ENCODE data around the gene SERPINB7.
A peak's percentile ranks its signal among the peaks of the same experiment; 100 is the strongest.

SERPINB7 gene

DNA sequence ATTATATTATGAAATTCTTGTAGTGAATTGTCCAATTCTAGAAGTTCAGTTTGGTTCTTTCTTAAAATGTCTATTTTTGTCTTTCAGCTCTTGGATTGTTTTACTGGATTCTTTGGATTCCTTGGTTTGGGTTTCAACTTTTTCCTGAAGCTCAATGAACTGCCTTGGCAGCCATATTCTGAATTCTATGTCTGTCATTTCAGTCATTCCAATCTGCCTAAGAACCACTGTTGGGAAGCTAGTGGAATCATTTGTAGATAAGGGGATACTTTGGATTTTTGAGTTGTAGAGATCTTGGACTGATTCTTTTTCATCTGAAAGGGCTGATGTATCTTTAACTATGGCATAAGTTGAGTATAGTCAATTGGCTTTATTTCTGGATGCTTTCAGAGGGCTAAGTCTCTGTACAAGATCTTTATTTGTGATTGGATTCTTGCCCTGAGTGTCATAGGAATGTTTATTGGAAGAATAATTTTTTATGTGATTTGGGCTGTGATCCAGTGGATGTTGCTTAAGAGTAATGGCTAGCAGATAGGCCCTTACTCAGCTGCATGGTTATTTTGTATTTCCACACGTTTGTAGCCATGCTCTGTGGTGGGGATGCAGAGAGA, 42.3 kb downstream of the SERPINB7 start:
- TF ChIP-seq, protein P1, sequence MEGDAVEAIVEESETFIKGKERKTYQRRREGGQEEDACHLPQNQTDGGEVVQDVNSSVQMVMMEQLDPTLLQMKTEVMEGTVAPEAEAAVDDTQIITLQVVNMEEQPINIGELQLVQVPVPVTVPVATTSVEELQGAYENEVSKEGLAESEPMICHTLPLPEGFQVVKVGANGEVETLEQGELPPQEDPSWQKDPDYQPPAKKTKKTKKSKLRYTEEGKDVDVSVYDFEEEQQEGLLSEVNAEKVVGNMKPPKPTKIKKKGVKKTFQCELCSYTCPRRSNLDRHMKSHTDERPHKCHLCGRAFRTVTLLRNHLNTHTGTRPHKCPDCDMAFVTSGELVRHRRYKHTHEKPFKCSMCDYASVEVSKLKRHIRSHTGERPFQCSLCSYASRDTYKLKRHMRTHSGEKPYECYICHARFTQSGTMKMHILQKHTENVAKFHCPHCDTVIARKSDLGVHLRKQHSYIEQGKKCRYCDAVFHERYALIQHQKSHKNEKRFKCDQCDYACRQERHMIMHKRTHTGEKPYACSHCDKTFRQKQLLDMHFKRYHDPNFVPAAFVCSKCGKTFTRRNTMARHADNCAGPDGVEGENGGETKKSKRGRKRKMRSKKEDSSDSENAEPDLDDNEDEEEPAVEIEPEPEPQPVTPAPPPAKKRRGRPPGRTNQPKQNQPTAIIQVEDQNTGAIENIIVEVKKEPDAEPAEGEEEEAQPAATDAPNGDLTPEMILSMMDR (IDR thresholded peaks at IDR 0.05; ENCODE audit: low read depth, low read length) = no peak
- Histone ChIP-seq H3K9me3 (ENCODE audit: severe bottlenecking) (no peaks in the 10 kb centered on the region), H3K27ac (no peak overlapping the region), H3K4me3 (ENCODE audit: low read depth, low read length) (no peak overlapping the region), H3K27me3 (ENCODE audit: insufficient read depth, low read depth, severe bottlenecking) (no peaks in the 10 kb centered on the region), H3K36me3 (no peaks in the 10 kb centered on the region)
- no peak for DNase-seq

- Histone ChIP-seq H3K27me3 (ENCODE audit: insufficient read depth, low read depth, severe bottlenecking) (no peaks in the 10 kb centered on the region), H3K4me3 (ENCODE audit: low read depth, low read length) (no peak overlapping the region), H3K27ac (no peak overlapping the region), H3K36me3 (no peaks in the 10 kb centered on the region), H3K9me3 (ENCODE audit: severe bottlenecking) (no peaks in the 10 kb centered on the region)
- no peak for DNase-seq
- TF ChIP-seq, protein P1 (IDR thresholded peaks at IDR 0.05; ENCODE audit: low read depth, low read length) = no peak
These were observed 43.0 kb downstream of the SERPINB7 start for GRCh38 chr18:63818212-63818611.

DNA sequence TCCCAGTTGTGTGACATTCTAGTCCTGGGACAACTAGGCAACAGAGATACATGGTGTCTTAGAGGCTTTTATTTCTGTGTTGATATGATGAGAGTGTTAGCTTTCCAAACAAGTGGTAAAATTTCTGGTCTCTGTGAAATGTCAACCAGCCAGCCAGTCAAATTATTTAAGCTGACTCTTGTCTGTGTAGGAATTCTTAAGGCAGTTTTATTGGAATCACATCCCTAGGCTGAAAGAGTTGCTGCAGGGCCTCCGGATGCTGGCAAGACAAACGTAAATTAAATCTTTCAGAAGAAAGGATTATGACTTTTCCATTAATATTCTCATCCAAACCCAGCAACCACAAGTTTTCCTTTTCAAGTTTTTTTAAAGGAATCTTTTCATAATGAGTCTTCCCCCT, 44.6 kb downstream of the SERPINB7 start:
- no peak for DNase-seq
- no peaks in the 10 kb centered on the region for H3K9me3 ChIP-seq (ENCODE audit: severe bottlenecking)
- no peak overlapping the region for H3K27ac ChIP-seq
- no peaks in the 10 kb centered on the region for H3K36me3 ChIP-seq
- TF ChIP-seq, protein P1 (IDR thresholded peaks at IDR 0.05; ENCODE audit: low read depth, low read length) = no peak
- no peak overlapping the region for H3K4me3 ChIP-seq (ENCODE audit: low read depth, low read length)
- no peaks in the 10 kb centered on the region for H3K27me3 ChIP-seq (ENCODE audit: insufficient read depth, low read depth, severe bottlenecking)

GRCh38 chr18:63820694-63821093, 45.5 kb downstream of the SERPINB7 start:
- H3K36me3 ChIP-seq = no peaks in the 10 kb centered on the region
- TF ChIP-seq, protein P1 (IDR thresholded peaks at IDR 0.05; ENCODE audit: low read depth, low read length) = no peak
- no peaks in the 10 kb centered on the region for H3K27me3 ChIP-seq (ENCODE audit: insufficient read depth, low read depth, severe bottlenecking)
- no peak for DNase-seq
- H3K9me3 ChIP-seq (ENCODE audit: severe bottlenecking) = no peaks in the 10 kb centered on the region
- H3K27ac ChIP-seq = no peak overlapping the region
- H3K4me3 ChIP-seq (ENCODE audit: low read depth, low read length) = no peak overlapping the region

- TF ChIP-seq, protein P1 (IDR thresholded peaks at IDR 0.05; ENCODE audit: low read depth, low read length) = peak; percentile 73
- Histone ChIP-seq H3K36me3 (no peaks in the 10 kb centered on the region), H3K4me3 (ENCODE audit: low read depth, low read length) (no peak overlapping the region), H3K27me3 (ENCODE audit: insufficient read depth, low read depth, severe bottlenecking) (no peaks in the 10 kb centered on the region), H3K27ac (no peak overlapping the region), H3K9me3 (ENCODE audit: severe bottlenecking) (no peaks in the 10 kb centered on the region)
- DNase-seq = peak; percentile 50
These were observed 48.5 kb downstream of the SERPINB7 start for GRCh38 chr18:63823516-63824219.

DNA sequence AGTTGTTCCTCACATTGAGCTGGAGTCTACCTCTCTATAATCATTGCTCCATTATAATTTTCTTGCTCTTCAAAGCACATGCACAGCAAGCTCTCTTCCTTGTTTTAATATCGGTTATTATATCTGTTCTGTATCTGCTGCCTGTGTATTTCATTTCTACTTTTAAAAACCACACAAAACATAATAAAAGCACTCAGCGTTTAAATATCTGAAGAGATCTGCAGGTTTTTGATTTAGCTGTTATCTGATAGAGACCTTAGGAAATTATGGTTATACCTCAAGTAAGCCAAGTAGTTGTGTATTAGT, 49.0 kb downstream of the SERPINB7 start:
- no peaks in the 10 kb centered on the region for H3K27me3 ChIP-seq (ENCODE audit: insufficient read depth, low read depth, severe bottlenecking)
- H3K36me3 ChIP-seq = no peaks in the 10 kb centered on the region
- no peaks in the 10 kb centered on the region for H3K9me3 ChIP-seq (ENCODE audit: severe bottlenecking)
- no peak overlapping the region for H3K27ac ChIP-seq
- DNase-seq = no peak
- H3K4me3 ChIP-seq (ENCODE audit: low read depth, low read length) = no peak overlapping the region
- TF ChIP-seq, protein P1 (IDR thresholded peaks at IDR 0.05; ENCODE audit: low read depth, low read length) = no peak
